Muscle layer of colon (tissue), 2 donors: ENCODE measurements around the gene VASN.
"Not testable (repeated sequence)": the region's sequence is repeated elsewhere in the genome, so short reads cannot be mapped to it uniquely, and the experiment has no call there.

ENCODE experiments used
- H3K27ac ChIP-seq: one replicate; pipeline ENCODE4 v1.7.0; 2013; ENCODE audit warnings: low read depth, mild to moderate bottlenecking, low read length, moderate library complexity
- H3K27me3 ChIP-seq, 2 donors: one replicate each; pipeline ENCODE4 v1.7.0; 2013; ENCODE audit warnings: low read length in 2 of 2, mild to moderate bottlenecking in 2 of 2; ENCODE audit not compliant: insufficient read depth in 2 of 2, control insufficient read depth in 1 of 2
- H3K36me3 ChIP-seq: one replicate; pipeline ENCODE4 v1.7.0; 2013; ENCODE audit warnings: mild to moderate bottlenecking, low read length; ENCODE audit not compliant: insufficient read depth
- H3K4me1 ChIP-seq: one replicate; pipeline ENCODE4 v1.7.0; 2013; ENCODE audit warnings: mild to moderate bottlenecking, low read length; ENCODE audit not compliant: insufficient read depth
- H3K4me3 ChIP-seq, 2 donors: one replicate each; pipeline ENCODE4 v1.7.0; 2013; ENCODE audit warnings: low read length in 2 of 2, low read depth in 1 of 2, mild to moderate bottlenecking in 1 of 2, moderate library complexity in 1 of 2
- H3K9ac ChIP-seq: one replicate; pipeline ENCODE4 v1.7.0; 2013; ENCODE audit warnings: low read length
- H3K9me3 ChIP-seq: one replicate; pipeline ENCODE4 v1.7.0; 2013; ENCODE audit warnings: mild to moderate bottlenecking, low read length
- donor health status: abdominal sarcoma.
- donor health status: Adenocarcinoma of cecum.

Gene VASN

GRCh38 chr16:4330277-4330874, 41.3 kb upstream of the VASN start:
- Histone ChIP-seq H3K4me1 (peaks cover 30% of the 10 kb centered on the region), H3K9ac (no peak overlapping the region), H3K4me3 (no peak overlapping the region), H3K27ac (no peak overlapping the region), H3K36me3 (peaks cover 9% of the 10 kb centered on the region), H3K9me3 (no peaks in the 10 kb centered on the region), H3K27me3 (no peaks in the 10 kb centered on the region)

- Histone ChIP-seq H3K27ac (no peak overlapping the region), H3K4me1 (peaks cover 25% of the 10 kb centered on the region), H3K9me3 (no peaks in the 10 kb centered on the region), H3K36me3 (peaks cover 11% of the 10 kb centered on the region), H3K9ac (no peak overlapping the region), H3K27me3 (no peaks in the 10 kb centered on the region), H3K4me3 (no peak overlapping the region)
Observed at GRCh38 chr16:4332083-4332482, 39.6 kb upstream of the VASN start.

- Histone ChIP-seq H3K4me1 (peaks cover 23% of the 10 kb centered on the region), H3K27me3 (no peaks in the 10 kb centered on the region), H3K9me3 (no peaks in the 10 kb centered on the region), H3K4me3 (no peak overlapping the region), H3K27ac (no peak overlapping the region), H3K9ac (no peak overlapping the region), H3K36me3 (peaks cover 11% of the 10 kb centered on the region)
Observed at GRCh38 chr16:4332623-4333307, 38.9 kb upstream of the VASN start.

- Histone ChIP-seq H3K27me3 (no peaks in the 10 kb centered on the region), H3K4me3 (no peak overlapping the region), H3K4me1 (peaks cover 22% of the 10 kb centered on the region), H3K36me3 (peaks cover 11% of the 10 kb centered on the region), H3K9ac (no peak overlapping the region), H3K27ac (no peak overlapping the region), H3K9me3 (no peaks in the 10 kb centered on the region)
Observed at GRCh38 chr16:4333308-4333638, 38.4 kb upstream of the VASN start.

GRCh38 chr16:4333714-4334113, 37.9 kb upstream of the VASN start:
- peaks cover 11% of the 10 kb centered on the region for H3K36me3 ChIP-seq
- H3K27ac ChIP-seq, H3K9me3 ChIP-seq, H3K9ac ChIP-seq, H3K27me3 ChIP-seq, H3K4me3 ChIP-seq: not testable (repeated sequence)
- peaks cover 17% of the 10 kb centered on the region for H3K4me1 ChIP-seq

GRCh38 chr16:4334724-4335495, 36.7 kb upstream of the VASN start:
- Histone ChIP-seq H3K4me1 (peaks cover 9% of the 10 kb centered on the region), H3K27me3 (no peaks in the 10 kb centered on the region), H3K9me3 (no peaks in the 10 kb centered on the region), H3K9ac (no peak overlapping the region), H3K36me3 (peaks cover 11% of the 10 kb centered on the region), H3K4me3 (no peak overlapping the region), H3K27ac (no peak overlapping the region)

- Histone ChIP-seq H3K27me3 (no peaks in the 10 kb centered on the region), H3K9me3 (no peaks in the 10 kb centered on the region), H3K27ac (no peak overlapping the region), H3K9ac (no peak overlapping the region), H3K4me3 (no peak overlapping the region), H3K4me1 (peaks cover 11% of the 10 kb centered on the region), H3K36me3 (peaks cover 11% of the 10 kb centered on the region)
Observed at GRCh38 chr16:4336701-4337539, 34.7 kb upstream of the VASN start.

- H3K36me3 ChIP-seq: peaks cover 11% of the 10 kb centered on the region
- no peak overlapping the region for H3K4me3 ChIP-seq
- no peak overlapping the region for H3K27ac ChIP-seq
- no peaks in the 10 kb centered on the region for H3K9me3 ChIP-seq
- H3K9ac ChIP-seq: no peak overlapping the region
- H3K4me1 ChIP-seq: peaks cover 11% of the 10 kb centered on the region
- H3K27me3 ChIP-seq: no peaks in the 10 kb centered on the region
Observed at GRCh38 chr16:4337540-4338088, 34.0 kb upstream of the VASN start.

- Histone ChIP-seq H3K27ac (no peak overlapping the region), H3K9ac (no peak overlapping the region), H3K4me1 (peaks cover 11% of the 10 kb centered on the region), H3K4me3 (no peak overlapping the region), H3K9me3 (no peaks in the 10 kb centered on the region), H3K36me3 (peaks cover 11% of the 10 kb centered on the region), H3K27me3 (no peaks in the 10 kb centered on the region)
Observed at GRCh38 chr16:4338125-4338582, 33.5 kb upstream of the VASN start.

- H3K9ac ChIP-seq: no peak overlapping the region
- no peaks in the 10 kb centered on the region for H3K9me3 ChIP-seq
- no peak overlapping the region for H3K27ac ChIP-seq
- H3K4me1 ChIP-seq: peaks cover 11% of the 10 kb centered on the region
- H3K4me3 ChIP-seq: no peak overlapping the region
- H3K27me3 ChIP-seq: no peaks in the 10 kb centered on the region
- H3K36me3 ChIP-seq: peaks cover 11% of the 10 kb centered on the region
Observed at GRCh38 chr16:4338712-4339299, 32.8 kb upstream of the VASN start.
